HepG2 (cell line): Measurements from ENCODE around the gene IL31. TPM values are rescaled to one million over a fixed set of nuclear protein-coding genes. Genes with fewer than 3 reads are reported as not detected.

Experiments
- ATAC-seq: fragments of 200-7000 bp; cut with Tn5 transposase; 3 replicates; pipeline ENCODE4 v1.9.1; 2020; ENCODE audit warnings: mild to moderate bottlenecking, moderate library complexity
- BruUV-seq: library from RNA; stranded (reverse); fragments of 400-500 nt; replicated peaks from 2 replicates; lab custom pipeline; 2021; lab: Mats Ljungman, UMichigan
- CTCF ChIA-PET: fragments of 300-600 bp; formaldehyde crosslinking; extraction: SDS; loops from one replicate; lab custom pipeline; 2021; ENCODE audit warnings: low total read pairs, inconsistent platforms, low intra/inter-chr PET ratio; lab: Yijun Ruan, JAX
- POLR2A ChIA-PET: fragments of 350-600 bp; sonication (Branson Sonifier 250); formaldehyde crosslinking; loops from one replicate; lab custom pipeline; 2020; ENCODE audit warnings: antibody characterized with exemption, inconsistent platforms; lab: Yijun Ruan, JAX
- DNase-seq: peaks from one replicate; pipeline ENCODE4 v3.0.0-alpha.2; 2015; ENCODE audit warnings: low spot score
- FAIRE-seq: peaks from 3 replicates; lab custom pipeline; 2011; peaks lifted over from hg19 to GRCh38; lab: Jason Lieb, UNC
- H2AFZ ChIP-seq: one replicate; pipeline ENCODE4 v1.6.1; 2011; ENCODE audit warnings: low read length, inconsistent platforms
- H3K27ac ChIP-seq: fragments of 300-600 bp; 3 replicates; pipeline ENCODE4 v1.8.0; 2011; ENCODE audit warnings: mixed run types, mild to moderate bottlenecking, mixed read lengths, low read length, inconsistent platforms; ENCODE audit not compliant: insufficient read depth; ENCODE audit errors: extremely low read length
- H3K27me3 ChIP-seq, 2 experiments: fragments of 200-600 bp in 1 of 2; 2 replicates in 1 of 2; 3 replicates in 1 of 2; pipeline versions ENCODE4 v1.6.0 to v1.8.0; 2011; ENCODE audit warnings: low read length in 2 of 2, mild to moderate bottlenecking in 2 of 2, moderate library complexity in 2 of 2, inconsistent platforms in 1 of 2; ENCODE audit not compliant: insufficient read depth in 2 of 2, control insufficient read depth in 1 of 2
- H3K36me3 ChIP-seq, 2 experiments: fragments of 200-600 bp in 1 of 2; replicated peaks in 1 of 2; 2 replicates in 1 of 2; 3 replicates in 1 of 2; pipeline versions ENCODE4 v1.5.1 to v1.8.0; 2011; ENCODE audit warnings: low read length in 2 of 2, inconsistent platforms in 1 of 2; ENCODE audit not compliant: insufficient read depth in 2 of 2, control insufficient read depth in 1 of 2
- H3K4me1 ChIP-seq: 2 replicates; pipeline ENCODE4 v1.5.1; 2012; ENCODE audit warnings: low read length, inconsistent platforms; ENCODE audit not compliant: insufficient read depth
- H3K4me2 ChIP-seq: 2 replicates; pipeline ENCODE4 v1.6.0; 2011; ENCODE audit warnings: low read depth, low read length, inconsistent platforms
- H3K4me3 ChIP-seq, 3 experiments: fragments of 200-600 bp in 1 of 3; sonication (generic), shearing (Covaris generic) in 1 of 3; replicated peaks in 1 of 3; 2 replicates each; pipeline ENCODE4 v1.5.1; 2011 to 2016; ENCODE audit warnings: low read length in 3 of 3, inconsistent platforms in 2 of 3, low read depth in 2 of 3, mild to moderate bottlenecking in 2 of 3, control low read depth in 1 of 3, mixed read lengths in 1 of 3; ENCODE audit not compliant: insufficient read depth in 1 of 3
- H3K79me2 ChIP-seq: one replicate; pipeline ENCODE4 v1.6.1; 2011; ENCODE audit warnings: low read length, inconsistent platforms; ENCODE audit not compliant: insufficient read depth
- H3K9ac ChIP-seq: 2 replicates; pipeline ENCODE4 v1.6.0; 2011; ENCODE audit warnings: mild to moderate bottlenecking, low read depth, low read length, inconsistent platforms; ENCODE audit not compliant: insufficient read depth
- H3K9me3 ChIP-seq: 2 replicates; pipeline ENCODE4 v1.5.1; 2012; ENCODE audit warnings: mild to moderate bottlenecking, low read length
- H4K20me1 ChIP-seq: 2 replicates; pipeline ENCODE4 v1.6.0; 2011; ENCODE audit warnings: inconsistent platforms, mild to moderate bottlenecking, low read length, moderate library complexity; ENCODE audit not compliant: insufficient read depth
- GPBP1L1 ChIP-seq: sonication (generic); formaldehyde crosslinking; IDR thresholded peaks from 2 replicates; pipeline ENCODE4 v1.5.0; 2020; ENCODE audit warnings: mild to moderate bottlenecking, missing genetic modification reagents
- KDM1A ChIP-seq: IDR thresholded peaks from 2 replicates; pipeline ENCODE4 v1.6.1; 2016; ENCODE audit warnings: missing compliant biosample characterization
- KIAA2018 ChIP-seq: sonication (generic); formaldehyde crosslinking; IDR thresholded peaks from 2 replicates; pipeline ENCODE4 v1.5.0; 2020; ENCODE audit warnings: mild to moderate bottlenecking, missing genetic modification reagents, borderline replicate concordance
- MAFF ChIP-seq: IDR thresholded peaks from 2 replicates; pipeline ENCODE4 v1.6.1; 2011; ENCODE audit warnings: low read depth, low read length, improper control_type of control experiment
- NRL ChIP-seq: sonication (generic); formaldehyde crosslinking; IDR thresholded peaks from 2 replicates; pipeline ENCODE4 v1.5.0; 2020; ENCODE audit warnings: missing genetic modification reagents, mild to moderate bottlenecking, moderate library complexity, borderline replicate concordance
- SP1 ChIP-seq, 2 experiments: fragments of 450-650 bp in 1 of 2; sonication (generic) in 1 of 2; formaldehyde crosslinking in 1 of 2; IDR thresholded peaks; 2 replicates each; pipeline versions ENCODE4 v1.4.0 to v1.6.1; 2016 to 2020; ENCODE audit warnings: missing genetic modification reagents in 1 of 2
- SP140L ChIP-seq: sonication (generic); formaldehyde crosslinking; IDR thresholded peaks from 2 replicates; pipeline ENCODE4 v1.4.0; 2020; ENCODE audit warnings: missing genetic modification reagents, borderline replicate concordance
- ZIK1 ChIP-seq: sonication (generic); formaldehyde crosslinking; IDR thresholded peaks from 2 replicates; pipeline ENCODE4 v1.5.0; 2020; ENCODE audit warnings: mild to moderate bottlenecking, low read depth, missing genetic modification reagents, borderline replicate concordance
- ZNF101 ChIP-seq: sonication (generic); formaldehyde crosslinking; IDR thresholded peaks from 2 replicates; pipeline ENCODE4 v1.4.0; 2020; ENCODE audit warnings: mild to moderate bottlenecking, low read depth, missing genetic modification reagents, borderline replicate concordance
- ZNF776 ChIP-seq: sonication (generic); formaldehyde crosslinking; IDR thresholded peaks from 2 replicates; pipeline ENCODE4 v1.4.0; 2020; ENCODE audit warnings: mild to moderate bottlenecking, missing genetic modification reagents
- WGBS: methylation state at CpG from one replicate; pipeline ENCODE4 v1.1.6; 2017; ENCODE audit warnings: low lambda C conversion rate; 5-methylcytosine and 5-hydroxymethylcytosine counted together
- in situ Hi-C: cut with HindIII; loops from 2 replicates; pipeline ENCODE4 v1.10.0; 2017; ENCODE audit warnings: low pct_unique_long_range_greater_than_20kb; ENCODE audit not compliant: extremely low pct_ligation_motif_present
- intact Hi-C: fragments of 100-400 bp; cut with micrococcal nuclease; formaldehyde crosslinking; loops from one replicate; pipeline ENCODE4 v1.10.0; 2022; ENCODE audit not compliant: unreplicated experiment
- polyA plus RNA-seq, 8 experiments: library from polyadenylated mRNA; depleted of rRNA in 3 of 8; stranded (reverse) in 7 of 8; unstranded in 1 of 8; fragments of >200 nt; fragmentation: Illumina TruSeq in 4 of 8; extraction: Trizol in 4 of 8; gene quantifications; 2 replicates each; pipeline versions ENCODE4 v1.2.1 to v1.2.3, GENCODE V29; 2011 to 2016; ENCODE audit warnings: low read depth in 4 of 8, missing spikeins in 1 of 8, mixed read lengths in 1 of 8; ENCODE audit not compliant: insufficient read depth in 1 of 8
- total RNA-seq, 5 experiments: library from RNA; depleted of rRNA; stranded (reverse); fragments of >200 nt; fragmentation: Illumina TruSeq; extraction: Trizol; gene quantifications; 2 replicates each; pipeline ENCODE4 v1.2.3, GENCODE V29; 2016; ENCODE audit warnings: low read depth in 1 of 5
- TF ChIP-seq, protein P1 (sequence below): sonication (generic); formaldehyde crosslinking; IDR thresholded peaks from 2 replicates; pipeline ENCODE4 v1.4.0; 2020; ENCODE audit warnings: mild to moderate bottlenecking, low read depth, missing genetic modification reagents
- TF ChIP-seq, protein P2 (sequence below): sonication (generic); formaldehyde crosslinking; IDR thresholded peaks from 2 replicates; pipeline ENCODE4 v1.5.0; 2020; ENCODE audit warnings: missing genetic modification reagents

Gene IL31
- total and polyA plus RNA-seq, 2 of the 13 experiments (the other 11 are each of a cell fraction or from before 2014, with no cell fraction given), result not detected

GRCh38 chr12:122187466-122187865 lies 13.4 kb upstream of the IL31 start:
- intact Hi-C loops (no loop called here), in situ Hi-C loops (loop anchor here (10.0 kb wide), 1 partner anchor 133 kb away; no protein-coding TSS in a partner anchor)
- H3K79me2 ChIP-seq, result no peaks in the 10 kb centered on the region
- peaks cover 20% of the 10 kb centered on the region for H3K4me1 ChIP-seq
- H2AFZ ChIP-seq, result no peak overlapping the region
- CTCF ChIA-PET, result no interaction called here
- H3K36me3 ChIP-seq, result no peaks in the 10 kb centered on the region
- H3K27me3 ChIP-seq, result peaks cover 8 to 35% of the 10 kb centered on the region in 2 experiments; a peak in 3 of 5 replicates
- ATAC-seq (no peak), DNase-seq (no peak), FAIRE-seq (no peak)
- H3K27ac ChIP-seq, result no peak overlapping the region
- 64% methylated on average over 7 of the region's 12 CpGs for WGBS
- no peaks in the 10 kb centered on the region for H4K20me1 ChIP-seq
- no peak overlapping the region for H3K4me3 ChIP-seq
- H3K9ac ChIP-seq, result no peak overlapping the region
- POLR2A ChIA-PET, result no interaction called here
- BruUV-seq, result no TSS peak
- no peak overlapping the region for H3K4me2 ChIP-seq
- H3K9me3 ChIP-seq, result no peaks in the 10 kb centered on the region
- TF ChIP-seq KDM1A (CRISPR knock-in tag) (no peak), MAFF (no peak), SP1 (IDR thresholded peaks at IDR 0.05) (no peak), SP1 (CRISPR knock-in tag; IDR thresholded peaks at IDR 0.05) (no peak), ZNF776 (no peak), ZIK1 (CRISPR knock-in tag) (no peak), SP140L (CRISPR knock-in tag) (no peak), GPBP1L1 (CRISPR knock-in tag) (no peak), ZNF101 (CRISPR knock-in tag) (no peak), NRL (CRISPR knock-in tag) (no peak), KIAA2018 (CRISPR knock-in tag) (no peak)
- TF ChIP-seq, protein P1, sequence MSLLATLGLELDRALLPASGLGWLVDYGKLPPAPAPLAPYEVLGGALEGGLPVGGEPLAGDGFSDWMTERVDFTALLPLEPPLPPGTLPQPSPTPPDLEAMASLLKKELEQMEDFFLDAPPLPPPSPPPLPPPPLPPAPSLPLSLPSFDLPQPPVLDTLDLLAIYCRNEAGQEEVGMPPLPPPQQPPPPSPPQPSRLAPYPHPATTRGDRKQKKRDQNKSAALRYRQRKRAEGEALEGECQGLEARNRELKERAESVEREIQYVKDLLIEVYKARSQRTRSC (CRISPR knock-in tag), result no peak
- TF ChIP-seq, protein P2, sequence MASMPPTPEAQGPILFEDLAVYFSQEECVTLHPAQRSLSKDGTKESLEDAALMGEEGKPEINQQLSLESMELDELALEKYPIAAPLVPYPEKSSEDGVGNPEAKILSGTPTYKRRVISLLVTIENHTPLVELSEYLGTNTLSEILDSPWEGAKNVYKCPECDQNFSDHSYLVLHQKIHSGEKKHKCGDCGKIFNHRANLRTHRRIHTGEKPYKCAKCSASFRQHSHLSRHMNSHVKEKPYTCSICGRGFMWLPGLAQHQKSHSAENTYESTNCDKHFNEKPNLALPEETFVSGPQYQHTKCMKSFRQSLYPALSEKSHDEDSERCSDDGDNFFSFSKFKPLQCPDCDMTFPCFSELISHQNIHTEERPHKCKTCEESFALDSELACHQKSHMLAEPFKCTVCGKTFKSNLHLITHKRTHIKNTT, result no peak
